C4-2B (cell line): ENCODE data around the gene CHST8.

Experiments
- H3K27ac ChIP-seq: fragments of 450-650 bp; 2 replicates; pipeline ENCODE4 v1.5.1; 2017
- CTCF ChIP-seq: fragments of 450-650 bp; conservative IDR thresholded peaks from 2 replicates; pipeline ENCODE4 v1.5.1; 2017; ENCODE audit warnings: mild to moderate bottlenecking
- ZFX ChIP-seq: fragments of 450-650 bp; IDR thresholded peaks from 2 replicates; pipeline ENCODE4 v1.6.1; 2017

CHST8 gene

GRCh38 chr19:33802001-33802400 lies 180.2 kb downstream of the CHST8 start:
- TF ChIP-seq CTCF: no peak
- no peak for TF ChIP-seq ZFX
- H3K27ac ChIP-seq: no peak overlapping the region

DNA sequence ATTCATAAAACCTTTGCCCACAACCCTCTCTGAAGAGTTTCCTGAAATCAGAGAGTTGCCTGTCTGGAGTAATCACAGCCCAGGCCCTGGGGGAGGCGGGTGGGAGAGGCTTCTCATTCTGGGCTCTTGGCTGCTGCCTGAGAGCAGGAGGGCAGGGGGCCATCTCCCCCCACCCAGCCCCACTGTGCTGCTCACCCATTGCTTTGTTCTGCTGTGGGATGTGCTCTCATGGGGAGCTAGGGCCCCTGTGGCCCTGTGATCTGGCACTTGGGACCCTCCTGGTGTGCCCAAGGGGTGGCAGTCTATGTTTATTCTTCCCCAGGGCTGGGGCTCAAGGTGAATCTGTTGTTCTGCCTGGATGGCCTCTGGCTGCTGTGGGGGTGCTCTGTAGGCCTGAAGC lies 181.0 kb downstream of the CHST8 start:
- H3K27ac ChIP-seq: no peak overlapping the region
- no peak for TF ChIP-seq CTCF
- TF ChIP-seq ZFX: no peak

GRCh38 chr19:33803383-33803782 lies 181.6 kb downstream of the CHST8 start:
- H3K27ac ChIP-seq: no peak overlapping the region
- no peak for TF ChIP-seq ZFX
- TF ChIP-seq CTCF: no peak

DNA sequence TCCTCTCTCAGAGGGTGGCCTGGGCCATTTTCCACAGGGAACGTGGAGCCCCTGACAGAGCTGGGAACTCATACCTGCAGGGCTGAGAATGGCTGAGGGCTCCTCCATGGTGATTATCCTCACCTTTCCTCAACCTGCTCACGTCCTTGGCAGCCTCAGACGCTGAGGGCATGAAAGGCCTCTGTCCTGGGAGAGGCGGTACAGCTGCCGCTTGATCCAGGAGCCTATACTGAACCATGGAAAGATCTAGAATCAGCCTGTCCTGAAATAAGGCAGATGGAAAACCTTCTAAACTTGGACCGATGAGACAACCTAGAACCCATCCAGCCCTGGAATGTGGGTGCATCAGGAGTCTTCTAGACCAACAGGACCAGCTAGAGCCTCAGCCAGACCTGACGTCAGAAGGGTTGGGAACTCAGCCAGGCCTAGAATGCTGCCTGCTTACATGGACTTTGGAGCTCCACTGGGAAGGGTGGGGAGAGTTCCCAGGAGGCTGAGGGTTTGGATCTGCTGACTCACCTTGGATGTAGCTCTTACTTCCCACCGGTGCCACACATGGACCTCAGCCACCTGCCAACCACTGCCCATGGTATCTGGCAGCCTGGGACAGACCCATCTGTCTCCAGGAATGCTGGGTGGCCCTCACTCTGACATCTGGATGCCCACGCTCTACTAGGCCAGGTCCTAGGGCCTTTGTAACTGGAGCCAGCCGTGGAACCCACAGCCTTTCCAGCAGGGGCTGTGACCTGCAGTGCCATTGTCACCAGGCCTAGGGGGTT lies 182.5 kb downstream of the CHST8 start:
- TF ChIP-seq CTCF (no peak), ZFX (no peak)
- H3K27ac ChIP-seq: no peak overlapping the region

GRCh38 chr19:33805313-33805712 lies 183.6 kb downstream of the CHST8 start:
- H3K27ac ChIP-seq: no peak overlapping the region
- TF ChIP-seq ZFX: no peak
- no peak for TF ChIP-seq CTCF

DNA sequence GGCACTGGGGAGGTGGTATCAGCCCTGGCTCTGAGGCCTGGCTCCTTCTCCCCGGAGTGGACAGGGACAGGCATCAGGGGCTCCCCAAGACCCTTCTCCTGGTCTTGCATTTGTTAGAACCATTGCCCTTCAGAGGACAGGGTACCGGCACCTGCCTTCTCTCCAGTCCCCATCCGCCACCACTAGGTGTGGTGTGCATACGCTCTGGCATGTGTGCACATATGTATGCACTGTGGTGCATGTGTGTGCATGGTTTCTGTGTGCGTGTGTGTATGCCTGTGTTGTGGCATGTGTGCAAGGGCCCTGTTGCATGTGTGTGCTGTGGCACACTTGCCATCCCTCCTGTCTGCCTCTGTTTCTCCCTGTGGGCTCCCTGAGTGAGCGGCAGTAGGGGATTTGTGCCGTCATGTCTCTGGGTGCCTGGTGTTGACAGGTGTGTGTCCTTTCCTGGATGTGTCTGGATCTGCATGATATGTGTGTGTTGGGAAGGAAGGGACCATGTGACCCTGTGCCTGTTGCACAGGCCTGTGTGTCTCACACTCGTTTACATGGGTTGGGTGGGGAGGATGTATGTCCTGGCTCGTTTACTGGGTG lies 184.2 kb downstream of the CHST8 start:
- TF ChIP-seq ZFX (no peak), CTCF (no peak)
- no peak overlapping the region for H3K27ac ChIP-seq

GRCh38 chr19:33806434-33806881 lies 184.7 kb downstream of the CHST8 start:
- no peak overlapping the region for H3K27ac ChIP-seq
- no peak for TF ChIP-seq CTCF
- TF ChIP-seq ZFX: no peak
